Mammary epithelial cell (primary cell): ENCODE measurements around the gene C1orf174.

Source experiments
- EZH2 ChIP-seq: IDR thresholded peaks from 2 replicates; pipeline ENCODE4 v1.6.1; 2012; ENCODE audit warnings: low read length, inconsistent platforms, borderline replicate concordance
- TF ChIP-seq, protein P1 (sequence below), 2 donors: IDR thresholded peaks in 1 of 2; conservative IDR thresholded peaks in 1 of 2; 2 replicates each; pipeline ENCODE4 v1.5.1; 2011 to 2012; ENCODE audit warnings: inconsistent platforms in 2 of 2, low read length in 2 of 2, mild to moderate bottlenecking in 2 of 2, control low read depth in 1 of 2, low read depth in 1 of 2; ENCODE audit not compliant: insufficient read depth in 1 of 2; ENCODE audit errors: extremely low read depth in 1 of 2

DNA sequence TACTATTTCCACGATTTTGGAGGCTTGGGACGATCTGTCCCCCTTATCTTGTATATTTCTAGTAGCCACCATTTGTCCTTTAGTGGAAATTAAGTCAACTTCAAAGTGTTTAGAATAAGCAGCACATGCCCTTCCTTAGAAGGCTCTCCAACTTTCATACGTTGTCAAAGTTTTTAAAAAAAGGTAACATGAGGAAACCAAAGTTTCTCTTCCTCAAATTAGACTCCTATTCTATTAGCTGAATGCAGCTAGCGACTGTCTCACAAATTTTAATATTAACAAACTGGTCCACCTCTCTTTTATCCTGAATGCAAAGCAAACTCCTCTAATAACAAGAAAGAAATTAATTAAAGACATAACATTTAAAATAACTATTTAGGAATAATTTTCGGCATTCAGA lies 6.9 kb downstream of the C1orf174 start:
- TF ChIP-seq, protein P1, sequence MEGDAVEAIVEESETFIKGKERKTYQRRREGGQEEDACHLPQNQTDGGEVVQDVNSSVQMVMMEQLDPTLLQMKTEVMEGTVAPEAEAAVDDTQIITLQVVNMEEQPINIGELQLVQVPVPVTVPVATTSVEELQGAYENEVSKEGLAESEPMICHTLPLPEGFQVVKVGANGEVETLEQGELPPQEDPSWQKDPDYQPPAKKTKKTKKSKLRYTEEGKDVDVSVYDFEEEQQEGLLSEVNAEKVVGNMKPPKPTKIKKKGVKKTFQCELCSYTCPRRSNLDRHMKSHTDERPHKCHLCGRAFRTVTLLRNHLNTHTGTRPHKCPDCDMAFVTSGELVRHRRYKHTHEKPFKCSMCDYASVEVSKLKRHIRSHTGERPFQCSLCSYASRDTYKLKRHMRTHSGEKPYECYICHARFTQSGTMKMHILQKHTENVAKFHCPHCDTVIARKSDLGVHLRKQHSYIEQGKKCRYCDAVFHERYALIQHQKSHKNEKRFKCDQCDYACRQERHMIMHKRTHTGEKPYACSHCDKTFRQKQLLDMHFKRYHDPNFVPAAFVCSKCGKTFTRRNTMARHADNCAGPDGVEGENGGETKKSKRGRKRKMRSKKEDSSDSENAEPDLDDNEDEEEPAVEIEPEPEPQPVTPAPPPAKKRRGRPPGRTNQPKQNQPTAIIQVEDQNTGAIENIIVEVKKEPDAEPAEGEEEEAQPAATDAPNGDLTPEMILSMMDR (conservative IDR thresholded peaks at IDR 0.05 in 1 of 2, IDR thresholded peaks at IDR 0.05 in 1 of 2; ENCODE audit: extremely low read depth in 1 of 2, insufficient read depth in 1 of 2, low read depth in 1 of 2, low read length in 2 of 2): no peak
- no peak for TF ChIP-seq EZH2
